Activated CD4-positive, alpha-beta T cell treated with anti-CD3 and anti-CD28 coated beads, Interleukin-2, amount 50 U/mL, for 16 hours (primary cell): ENCODE measurements around the gene MORF4L1.
"Not testable (repeated sequence)": the region's sequence is repeated elsewhere in the genome, so short reads cannot be mapped to it uniquely, and the experiment has no call there.

Source experiments
- DNase-seq: peaks from one replicate; pipeline ENCODE4 v3.0.0-alpha.2; 2020

Gene MORF4L1

GRCh38 chr15:78859971-78860719 lies 12.5 kb upstream of the MORF4L1 start:
- DNase-seq, result peak; percentile 86

DNA sequence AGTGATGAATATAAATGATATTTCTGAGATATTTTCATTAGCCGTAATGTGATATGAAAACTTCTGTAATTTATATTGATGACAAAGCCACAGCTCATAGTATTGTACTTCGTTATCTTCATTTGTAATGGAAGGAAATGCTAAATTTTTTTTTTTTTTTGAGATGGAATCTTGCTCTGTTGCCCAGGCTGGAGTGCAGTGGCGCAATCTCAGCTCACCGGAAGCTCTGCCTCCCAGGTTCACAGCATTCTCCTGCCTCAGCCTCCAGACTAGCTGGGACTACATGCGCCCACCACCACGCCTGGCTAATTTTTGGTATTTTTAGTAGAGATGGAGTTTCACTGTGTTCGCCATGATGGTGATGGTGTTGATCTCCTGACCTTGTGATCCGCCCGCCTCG lies 7.1 kb upstream of the MORF4L1 start:
- not testable (repeated sequence) for DNase-seq

GRCh38 chr15:78866031-78866430 lies 6.7 kb upstream of the MORF4L1 start:
- not testable (repeated sequence) for DNase-seq

DNA sequence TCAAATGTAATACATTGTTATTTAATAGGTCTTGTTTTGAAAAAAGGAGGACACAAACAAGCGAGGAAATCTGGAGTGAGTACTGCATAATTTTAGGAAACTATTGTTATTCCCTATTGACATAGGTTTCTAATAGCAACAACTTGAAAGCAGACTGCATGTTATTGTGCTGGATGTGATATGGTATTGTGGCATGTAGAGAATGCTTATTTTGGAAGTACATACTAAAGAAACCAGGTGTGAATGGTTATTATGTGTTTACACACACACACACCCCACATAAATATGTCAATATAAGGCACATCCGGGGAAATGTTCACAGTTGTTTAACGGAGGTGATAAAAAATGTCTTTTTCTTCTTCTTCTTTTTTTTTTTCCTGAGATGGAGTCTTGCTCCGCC lies 5.9 kb upstream of the MORF4L1 start:
- no peak for DNase-seq

DNA sequence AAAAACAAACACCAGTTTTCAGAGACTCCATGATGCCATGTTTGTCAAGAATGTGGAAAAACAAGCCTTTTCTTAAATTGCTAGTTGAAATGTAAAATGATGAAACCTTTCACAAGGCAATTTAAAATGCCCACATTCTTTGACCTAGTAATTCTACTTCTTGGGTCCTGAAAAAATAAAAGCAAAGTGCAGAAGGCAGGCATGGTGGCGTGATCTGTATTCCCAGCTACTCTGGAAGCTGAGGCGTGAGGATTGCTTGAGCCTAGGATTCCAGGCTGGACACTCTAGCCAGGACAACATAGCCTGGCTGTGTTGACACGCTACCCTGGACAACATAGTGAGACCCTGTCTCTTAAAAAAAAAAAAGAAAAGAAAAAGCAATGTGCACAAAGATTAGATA lies 4.3 kb upstream of the MORF4L1 start:
- DNase-seq, result no peak

GRCh38 chr15:78871483-78872127 lies 1.1 kb upstream of the MORF4L1 start:
- not testable (repeated sequence) for DNase-seq

GRCh38 chr15:78872972-78873792 lies 492 bp downstream of the MORF4L1 start:
- DNase-seq, result peak; percentile 93

- peak; percentile 42 for DNase-seq
Observed at GRCh38 chr15:78873793-78874765, 1.4 kb downstream of the MORF4L1 start.

GRCh38 chr15:78875107-78875914 lies 2.6 kb downstream of the MORF4L1 start:
- DNase-seq, result peak; percentile 23

DNA sequence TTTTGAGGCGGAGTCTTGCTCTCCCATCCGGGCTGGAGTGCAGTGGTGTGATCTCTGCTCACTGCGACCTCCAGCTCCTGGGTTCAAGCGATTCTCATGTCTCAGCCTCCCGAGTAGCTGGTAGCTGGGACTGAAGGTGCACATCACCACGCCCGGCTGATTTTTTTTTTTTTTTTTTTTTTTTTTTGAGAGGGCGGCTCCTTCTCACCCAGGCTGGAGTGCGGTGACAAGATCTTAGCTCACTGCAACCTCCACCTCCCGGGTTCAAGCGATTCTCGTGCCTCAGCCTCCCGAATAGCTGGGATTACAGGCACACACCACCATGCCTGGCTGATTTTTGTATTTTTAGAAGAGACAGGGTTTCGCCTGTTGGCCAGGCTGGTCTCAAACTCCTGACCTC lies 4.3 kb downstream of the MORF4L1 start:
- DNase-seq, result not testable (repeated sequence)

GRCh38 chr15:78878356-78878755 lies 5.7 kb downstream of the MORF4L1 start:
- DNase-seq, result no peak

GRCh38 chr15:78879517-78880241 lies 7.0 kb downstream of the MORF4L1 start:
- no peak for DNase-seq

DNA sequence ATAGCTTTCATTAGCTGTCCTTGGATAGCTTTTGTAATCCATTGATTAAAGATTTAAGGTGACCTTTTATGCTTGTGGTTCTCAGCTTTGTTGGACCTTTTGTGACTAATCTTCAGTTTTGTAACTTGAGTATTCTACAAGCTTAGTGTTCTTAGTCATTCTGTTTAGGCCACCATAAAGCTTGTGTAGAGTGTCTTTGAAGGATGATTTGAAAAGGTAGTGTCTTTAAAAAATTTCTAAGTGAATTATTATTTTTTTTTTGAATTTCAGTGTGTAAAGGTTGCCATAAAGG lies 7.5 kb downstream of the MORF4L1 start:
- peak; percentile 20 for DNase-seq

DNA sequence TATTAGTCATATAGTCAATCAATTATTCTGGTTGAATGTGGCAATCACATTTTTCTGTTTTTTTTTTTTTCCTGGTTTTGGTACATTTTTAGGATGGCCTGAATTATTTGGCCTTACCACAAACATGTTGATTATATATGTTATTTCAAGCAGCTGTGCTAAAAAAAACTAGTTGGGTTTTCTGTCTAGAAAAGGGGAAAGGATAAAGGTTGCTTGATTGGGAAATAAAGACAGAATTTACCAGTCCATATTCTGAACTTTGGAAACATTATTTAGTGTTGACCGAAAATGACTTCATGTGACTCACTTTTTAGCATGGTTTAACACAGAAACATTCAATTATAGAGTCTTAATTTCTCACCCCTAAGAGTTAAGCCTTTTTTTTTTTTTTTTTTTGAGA lies 8.1 kb downstream of the MORF4L1 start:
- no peak for DNase-seq

DNA sequence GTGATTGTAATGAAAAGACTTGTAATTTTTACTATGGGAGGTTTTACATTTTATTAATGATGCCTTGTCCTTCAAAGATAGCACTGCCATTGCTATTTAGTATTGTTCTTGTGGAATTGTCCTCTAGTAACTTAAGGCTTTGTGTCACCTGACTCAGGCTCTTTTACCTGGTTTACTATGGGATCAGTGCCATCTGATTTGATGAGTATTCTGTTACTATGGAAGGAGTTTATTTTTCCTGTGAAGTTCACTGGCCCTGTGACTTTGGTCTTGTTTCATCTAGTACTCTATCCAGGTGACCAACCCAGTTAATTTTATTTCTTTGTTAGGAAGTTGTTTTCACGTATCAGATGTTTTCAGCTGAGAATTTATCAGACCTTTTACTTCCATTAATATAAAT lies 9.0 kb downstream of the MORF4L1 start:
- DNase-seq, result no peak

DNA sequence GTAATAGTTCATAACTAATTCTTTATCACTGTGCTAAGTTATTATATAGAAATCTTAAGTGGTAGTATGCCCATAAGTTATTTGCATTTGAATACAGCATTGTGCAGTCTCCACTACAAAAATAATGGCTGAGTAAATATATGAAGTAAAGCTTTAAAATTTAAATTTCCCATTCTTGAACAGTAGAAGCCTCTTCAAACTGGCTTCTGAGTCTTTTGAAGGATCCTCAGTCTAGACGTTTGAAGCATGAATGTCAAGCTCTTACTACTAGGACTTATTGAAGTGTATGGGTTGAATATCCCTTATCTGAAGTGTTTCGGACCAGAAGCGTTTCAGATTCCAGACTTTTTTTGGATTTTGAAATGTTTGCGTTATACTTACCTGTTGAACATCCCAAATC lies 16.3 kb downstream of the MORF4L1 start:
- DNase-seq, result no peak

DNA sequence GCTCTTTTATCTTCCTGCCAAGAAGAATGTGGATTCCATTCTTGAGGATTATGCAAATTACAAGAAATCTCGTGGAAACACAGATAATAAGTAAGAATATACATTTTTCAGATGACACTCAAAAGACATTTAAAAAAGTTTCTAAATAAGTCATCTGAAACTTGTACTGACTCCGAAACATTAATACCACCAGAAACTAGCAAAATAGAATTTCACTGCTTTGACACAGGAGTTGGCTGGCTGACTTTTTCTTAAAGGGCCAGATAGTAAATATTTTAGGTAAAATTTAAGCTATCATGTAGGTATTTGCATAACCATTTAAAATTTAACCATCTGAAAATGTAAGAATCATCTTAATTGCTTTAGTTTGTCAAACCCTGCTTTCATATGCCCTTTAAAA lies 20.8 kb downstream of the MORF4L1 start:
- DNase-seq, result no peak

- no peak for DNase-seq
Observed at GRCh38 chr15:78895471-78895870, 22.8 kb downstream of the MORF4L1 start.

- DNase-seq, result no peak
Observed at GRCh38 chr15:78898540-78898939, 25.9 kb downstream of the MORF4L1 start.

DNA sequence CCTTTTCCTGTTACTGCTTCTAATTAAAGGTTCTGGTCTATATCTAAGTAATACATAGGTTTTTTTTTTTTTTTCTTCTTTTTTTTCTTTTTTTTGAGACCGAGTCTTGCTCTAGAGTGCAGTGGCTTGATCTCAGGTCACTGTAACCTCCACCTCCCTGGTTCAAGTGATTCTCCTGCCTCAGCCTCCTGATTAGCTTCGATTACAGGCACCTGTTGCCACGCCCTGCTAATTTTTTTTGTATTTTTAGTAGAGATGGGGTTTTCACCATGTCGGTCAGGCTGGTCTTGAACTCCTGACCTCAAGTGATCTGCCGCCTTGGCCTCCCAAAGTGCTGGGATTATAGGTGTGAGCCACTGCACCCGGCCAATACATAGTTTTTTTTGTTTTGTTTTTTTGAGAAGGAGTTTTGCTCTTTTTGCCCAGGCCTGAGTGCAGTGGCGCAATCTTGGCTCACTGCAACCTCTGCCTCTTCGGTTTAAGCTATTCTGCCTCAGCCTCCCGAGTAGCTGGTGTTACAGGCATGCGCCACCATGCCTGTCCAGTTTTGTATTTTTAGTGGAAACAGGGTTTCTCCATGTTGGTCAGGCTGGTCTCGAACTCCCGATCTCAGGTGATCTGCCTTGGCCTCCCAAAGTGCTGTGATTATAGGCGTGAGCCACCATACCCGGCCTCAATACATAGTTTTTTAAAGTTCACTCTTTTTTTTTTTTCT lies 28.3 kb downstream of the MORF4L1 start:
- DNase-seq, result not testable (repeated sequence)
